ENCODE data around the gene VEPH1.

Gene VEPH1

GRCh38 chr3:157310329-157311052, 192.7 kb downstream of the VEPH1 start:
- no peak for ATAC-seq (replicated peaks)
- Mint-ChIP-seq H3K27ac (no peak overlapping the region), H3K27me3 (peaks cover 0 to 5% of the 10 kb centered on the region in 2 donors), H3K36me3 (peaks cover 0 to 3% of the 10 kb centered on the region in 2 donors), H3K4me3 (no peak overlapping the region), H3K4me1 (no peaks in the 10 kb centered on the region), H3K9me3 (no peaks in the 10 kb centered on the region)
- no peak for DNase-seq

DNA sequence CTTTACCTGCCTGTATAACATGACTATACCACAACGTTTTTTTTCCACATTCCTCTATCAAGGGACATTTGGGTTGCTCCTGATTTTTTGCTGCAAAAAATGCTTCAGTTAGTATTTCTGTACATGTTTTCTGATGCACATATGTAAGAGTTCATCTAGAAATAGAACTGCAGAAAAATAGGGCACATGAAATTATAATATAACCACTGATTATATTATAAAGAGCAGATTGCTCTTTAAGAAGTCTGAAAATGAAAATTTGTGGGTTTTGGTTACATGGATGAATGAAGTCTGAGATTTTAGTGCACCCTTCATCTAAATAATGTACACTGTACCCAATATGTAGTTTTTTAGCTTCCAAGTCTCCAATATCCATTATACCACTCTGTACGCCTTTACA, 196.7 kb downstream of the VEPH1 start:
- Mint-ChIP-seq H3K36me3 (peaks cover 0 to 3% of the 10 kb centered on the region in 2 donors), H3K4me3 (no peak overlapping the region), H3K4me1 (no peaks in the 10 kb centered on the region), H3K27me3 (peaks cover 0 to 5% of the 10 kb centered on the region in 2 donors), H3K9me3 (no peaks in the 10 kb centered on the region), H3K27ac (no peak overlapping the region)
- ATAC-seq (replicated peaks) (no peak), DNase-seq (no peak)

DNA sequence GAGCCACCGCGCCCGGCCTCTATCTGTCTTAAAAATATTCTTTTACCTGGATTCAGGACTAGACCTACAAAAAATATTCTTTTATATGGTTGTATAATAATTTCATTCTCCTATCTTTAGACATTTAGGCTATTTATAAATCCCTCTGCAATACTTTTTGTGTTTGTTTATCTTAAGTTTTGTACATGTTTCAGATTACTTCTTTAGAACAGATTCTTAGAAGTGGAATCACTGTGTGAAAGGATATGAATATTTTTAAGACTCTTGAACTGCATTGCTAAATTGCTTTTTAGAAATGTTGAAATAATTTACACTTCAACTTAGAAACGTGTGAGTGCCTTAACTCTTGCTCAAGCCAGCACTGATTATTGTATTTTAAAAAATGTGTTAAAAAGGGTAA, 197.8 kb downstream of the VEPH1 start:
- Mint-ChIP-seq H3K27me3 (peaks cover 0 to 5% of the 10 kb centered on the region in 2 donors), H3K4me3 (no peak overlapping the region), H3K9me3 (no peaks in the 10 kb centered on the region), H3K4me1 (no peaks in the 10 kb centered on the region), H3K27ac (no peak overlapping the region), H3K36me3 (peaks cover 0 to 3% of the 10 kb centered on the region in 2 donors)
- ATAC-seq (replicated peaks) (no peak), DNase-seq (no peak)

DNA sequence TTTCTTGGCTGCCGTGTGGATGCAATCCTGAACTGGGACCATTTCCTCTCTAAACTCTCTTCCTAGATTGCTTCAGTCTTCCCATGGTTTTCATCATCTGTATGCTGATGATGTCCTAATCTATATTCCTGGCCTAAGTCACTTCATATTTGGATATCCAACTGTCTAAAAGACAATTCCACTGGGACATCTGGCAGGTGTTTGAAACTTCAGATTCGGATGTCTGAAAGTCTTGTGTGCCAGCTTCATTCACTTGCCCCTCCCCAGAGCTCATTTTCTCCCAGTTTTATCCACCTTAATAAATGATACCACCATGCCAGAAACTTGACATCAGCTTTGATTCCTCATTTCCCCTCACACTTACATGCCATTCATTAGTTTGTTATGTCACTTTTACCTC, 201.5 kb downstream of the VEPH1 start:
- H3K27me3 Mint-ChIP-seq, result no peaks in the 10 kb centered on the region

GRCh38 chr3:157300981-157301663, 202.1 kb downstream of the VEPH1 start:
- Mint-ChIP-seq H3K9me3 (no peaks in the 10 kb centered on the region), H3K27ac (no peak overlapping the region), H3K4me1 (no peaks in the 10 kb centered on the region), H3K27me3 (no peaks in the 10 kb centered on the region), H3K36me3 (no peaks in the 10 kb centered on the region), H3K4me3 (no peak overlapping the region)
- DNase-seq (no peak), ATAC-seq (replicated peaks) (no peak)

More for the DNA sequence above, 201.5 kb downstream of the VEPH1 start:
- Mint-ChIP-seq H3K4me3 (no peak overlapping the region), H3K4me1 (no peaks in the 10 kb centered on the region), H3K36me3 (no peaks in the 10 kb centered on the region), H3K27ac (no peak overlapping the region), H3K9me3 (no peaks in the 10 kb centered on the region)
- ATAC-seq (replicated peaks), result no peak
- DNase-seq, result no peak

GRCh38 chr3:157300094-157300493, 203.1 kb downstream of the VEPH1 start:
- H3K9me3 Mint-ChIP-seq, result no peaks in the 10 kb centered on the region
- H3K4me1 Mint-ChIP-seq, result no peaks in the 10 kb centered on the region
- H3K27me3 Mint-ChIP-seq, result no peaks in the 10 kb centered on the region
- H3K36me3 Mint-ChIP-seq, result no peaks in the 10 kb centered on the region
- no peak overlapping the region for H3K27ac Mint-ChIP-seq
- no peak overlapping the region for H3K4me3 Mint-ChIP-seq
- DNase-seq, result no peak
- no peak for ATAC-seq (replicated peaks)

GRCh38 chr3:157297328-157297915, 205.8 kb downstream of the VEPH1 start:
- DNase-seq (no peak), ATAC-seq (replicated peaks) (no peak)
- H3K9me3 Mint-ChIP-seq, result no peaks in the 10 kb centered on the region
- H3K36me3 Mint-ChIP-seq, result no peaks in the 10 kb centered on the region
- no peaks in the 10 kb centered on the region for H3K27me3 Mint-ChIP-seq
- H3K4me1 Mint-ChIP-seq, result peaks cover 0 to 4% of the 10 kb centered on the region in 2 donors
- H3K4me3 Mint-ChIP-seq, result no peak overlapping the region
- H3K27ac Mint-ChIP-seq, result no peak overlapping the region

GRCh38 chr3:157294953-157295352, 208.3 kb downstream of the VEPH1 start:
- H3K4me1 Mint-ChIP-seq, result peaks cover 0 to 4% of the 10 kb centered on the region in 2 donors
- no peaks in the 10 kb centered on the region for H3K9me3 Mint-ChIP-seq
- ATAC-seq (replicated peaks) (no peak), DNase-seq (no peak)
- no peak overlapping the region for H3K27ac Mint-ChIP-seq
- H3K4me3 Mint-ChIP-seq, result no peak overlapping the region
- no peaks in the 10 kb centered on the region for H3K36me3 Mint-ChIP-seq
- H3K27me3 Mint-ChIP-seq, result no peaks in the 10 kb centered on the region

- H3K4me1 Mint-ChIP-seq, result peaks cover 0 to 4% of the 10 kb centered on the region in 2 donors
- DNase-seq, result no peak
- H3K9me3 Mint-ChIP-seq, result no peaks in the 10 kb centered on the region
- H3K36me3 Mint-ChIP-seq, result no peaks in the 10 kb centered on the region
- ATAC-seq (replicated peaks), result no peak
- H3K27me3 Mint-ChIP-seq, result no peaks in the 10 kb centered on the region
- H3K27ac Mint-ChIP-seq, result no peak overlapping the region
- H3K4me3 Mint-ChIP-seq, result no peak overlapping the region
Measured at GRCh38 chr3:157294491-157294890, 208.7 kb downstream of the VEPH1 start.

DNA sequence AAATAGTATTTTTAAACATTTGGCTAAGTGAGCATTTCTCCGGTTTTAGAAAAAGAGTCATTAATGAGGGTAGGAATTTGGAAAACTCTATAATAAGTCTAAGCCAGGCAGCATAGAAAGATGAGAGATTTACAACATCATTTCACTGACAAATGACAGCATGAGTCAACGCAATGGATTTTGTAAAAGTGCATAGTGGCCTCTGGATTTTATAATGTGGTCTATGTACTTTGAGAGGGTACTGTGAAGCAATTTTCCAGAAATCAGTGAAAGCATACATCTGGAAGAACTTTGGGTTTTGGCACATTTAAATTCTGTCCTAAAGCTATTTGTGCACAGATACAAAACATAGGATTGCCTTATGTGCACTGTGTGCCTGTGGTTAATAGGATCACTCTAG, 212.4 kb downstream of the VEPH1 start:
- H3K27me3 Mint-ChIP-seq, result no peaks in the 10 kb centered on the region
- no peaks in the 10 kb centered on the region for H3K9me3 Mint-ChIP-seq
- DNase-seq (no peak), ATAC-seq (replicated peaks) (no peak)
- H3K4me3 Mint-ChIP-seq, result no peak overlapping the region
- no peak overlapping the region for H3K27ac Mint-ChIP-seq
- H3K4me1 Mint-ChIP-seq, result peaks cover 0 to 4% of the 10 kb centered on the region in 2 donors
- no peaks in the 10 kb centered on the region for H3K36me3 Mint-ChIP-seq

DNA sequence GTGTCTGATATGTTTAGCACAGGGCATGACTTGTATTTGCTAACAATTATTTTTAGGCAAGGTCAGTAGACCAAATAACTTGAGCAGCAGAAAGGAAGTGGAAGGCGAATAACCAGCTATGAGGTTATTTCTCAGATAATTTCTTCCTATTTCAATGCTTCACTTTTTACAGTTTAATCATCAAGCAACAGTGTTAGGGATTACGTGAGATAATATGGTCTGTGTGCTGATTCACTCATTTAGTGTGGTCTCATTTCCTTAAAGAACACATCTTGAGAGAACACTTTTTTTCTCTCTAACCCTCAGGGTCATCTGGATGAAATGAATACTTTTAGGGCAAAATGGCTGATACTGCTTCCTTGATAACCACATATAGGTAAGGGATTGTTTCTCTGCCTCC, 217.2 kb downstream of the VEPH1 start:
- Mint-ChIP-seq H3K27me3 (no peaks in the 10 kb centered on the region), H3K27ac (no peak overlapping the region), H3K4me1 (no peaks in the 10 kb centered on the region), H3K4me3 (no peak overlapping the region), H3K36me3 (no peaks in the 10 kb centered on the region), H3K9me3 (no peaks in the 10 kb centered on the region)
- DNase-seq, result no peak
- ATAC-seq (replicated peaks), result no peak

- Mint-ChIP-seq H3K9me3 (no peaks in the 10 kb centered on the region), H3K36me3 (no peaks in the 10 kb centered on the region), H3K4me3 (no peak overlapping the region), H3K27me3 (no peaks in the 10 kb centered on the region), H3K27ac (no peak overlapping the region), H3K4me1 (no peaks in the 10 kb centered on the region)
- DNase-seq, result no peak
- no peak for ATAC-seq (replicated peaks)
Measured at GRCh38 chr3:157285141-157285540, 218.1 kb downstream of the VEPH1 start.

- Mint-ChIP-seq H3K27ac (no peak overlapping the region), H3K36me3 (no peaks in the 10 kb centered on the region), H3K9me3 (no peaks in the 10 kb centered on the region), H3K4me3 (no peak overlapping the region), H3K27me3 (no peaks in the 10 kb centered on the region), H3K4me1 (no peaks in the 10 kb centered on the region)
- DNase-seq (no peak), ATAC-seq (replicated peaks) (no peak)
Measured at GRCh38 chr3:157284688-157285087, 218.5 kb downstream of the VEPH1 start.

DNA sequence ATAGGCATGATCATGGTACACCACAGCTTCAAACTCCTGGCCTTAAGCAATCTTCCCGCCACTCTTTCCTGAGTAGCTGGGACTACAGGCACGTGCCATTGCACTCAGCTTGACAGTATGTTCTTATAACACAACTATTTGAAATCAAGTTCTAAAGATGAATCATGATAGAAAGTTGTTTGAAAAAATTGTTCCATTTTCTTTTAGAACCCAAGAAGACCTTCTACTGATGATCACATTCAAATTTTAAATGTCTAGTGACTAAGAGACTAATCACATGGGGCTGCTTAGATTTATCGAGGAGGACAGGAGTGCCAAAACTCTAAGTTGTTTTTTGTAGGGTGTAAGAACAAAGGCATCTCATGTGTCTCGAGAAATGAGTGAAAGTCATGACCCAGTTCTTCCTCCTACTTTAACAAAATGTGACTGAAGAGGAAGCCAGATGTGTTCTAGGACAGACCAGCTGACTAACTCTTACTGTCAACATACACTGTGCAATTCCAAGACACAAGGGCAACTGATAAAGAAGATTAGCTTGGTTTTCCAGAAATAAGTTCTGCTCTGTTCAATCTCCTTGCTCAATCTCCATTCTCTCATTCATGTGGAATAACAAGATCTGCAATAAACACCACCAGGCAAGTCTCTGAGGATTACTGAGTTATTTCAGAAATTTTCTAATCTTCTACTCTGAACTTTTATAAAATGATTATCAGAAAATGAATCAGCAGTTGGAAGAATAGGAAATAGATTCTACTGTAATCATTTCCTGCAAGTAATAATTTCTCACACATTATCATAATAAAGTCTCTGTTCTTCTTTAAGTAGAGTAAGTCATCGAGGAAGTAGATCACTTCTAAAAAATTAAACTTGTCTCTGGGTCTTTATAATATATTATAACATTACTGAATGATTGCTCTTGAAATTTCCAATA, 220.7 kb downstream of the VEPH1 start:
- Mint-ChIP-seq H3K9me3 (no peaks in the 10 kb centered on the region), H3K4me3 (no peak overlapping the region), H3K36me3 (no peaks in the 10 kb centered on the region), H3K4me1 (no peaks in the 10 kb centered on the region), H3K27me3 (no peaks in the 10 kb centered on the region), H3K27ac (no peak overlapping the region)
- DNase-seq (no peak), ATAC-seq (replicated peaks) (no peak)

All from stimulated activated naive B cell treated with anti-CD40 and anti-IgM and Interleukin-4, amounts not matched to agents 10 μg/mL and 1 μg/mL and 100 μg/mL, for 72 hours (primary cell).